GM18519 (cell line): ENCODE data around the gene CITED2.
A peak's percentile ranks its signal among the peaks of the same experiment; 100 is the strongest.
"Not testable (repeated sequence)": the region's sequence is repeated elsewhere in the genome, so short reads cannot be mapped to it uniquely, and the experiment has no call there.

Experiments used
- ATAC-seq: cut with Tn5 transposase; IDR thresholded peaks from one replicate; pipeline ENCODE4 v1.9.1; 2021; ENCODE audit warnings: mild to moderate bottlenecking, moderate library complexity; ENCODE audit not compliant: unreplicated experiment, low FRiP score

CITED2 gene

GRCh38 chr6:139374357-139375225 is at the start of gene CITED2:
TSS of gene CITED2 (minus strand) at chr6:139374648. CDS start at chr6:139373944, 704 bp downstream.
- ATAC-seq, result peak; percentile 64

- no peak for ATAC-seq
Observed at GRCh38 chr6:139423037-139423703, 48.7 kb upstream of the CITED2 start.

GRCh38 chr6:139422105-139423036 is 47.9 kb upstream of the CITED2 start:
- ATAC-seq, result no peak

- ATAC-seq, result no peak
Observed at GRCh38 chr6:139418481-139419132, 44.2 kb upstream of the CITED2 start.

- no peak for ATAC-seq
Observed at GRCh38 chr6:139416146-139416545, 41.7 kb upstream of the CITED2 start.

GRCh38 chr6:139415365-139415764 is 40.9 kb upstream of the CITED2 start:
- ATAC-seq, result no peak

- not testable (repeated sequence) for ATAC-seq
Observed at GRCh38 chr6:139412103-139412502, 37.7 kb upstream of the CITED2 start.

- no peak for ATAC-seq
Observed at GRCh38 chr6:139409026-139409425, 34.6 kb upstream of the CITED2 start.

- ATAC-seq, result no peak
Observed at GRCh38 chr6:139407718-139408222, 33.3 kb upstream of the CITED2 start.

GRCh38 chr6:139406577-139407343 is 32.3 kb upstream of the CITED2 start:
- no peak for ATAC-seq

GRCh38 chr6:139402876-139403386 is 28.5 kb upstream of the CITED2 start:
- ATAC-seq, result no peak

- no peak for ATAC-seq
Observed at GRCh38 chr6:139398658-139399057, 24.2 kb upstream of the CITED2 start.

GRCh38 chr6:139395891-139396301 is 21.4 kb upstream of the CITED2 start:
- no peak for ATAC-seq

GRCh38 chr6:139395371-139395770 is 20.9 kb upstream of the CITED2 start:
- no peak for ATAC-seq

GRCh38 chr6:139394027-139394649 is 19.7 kb upstream of the CITED2 start:
- ATAC-seq, result no peak

- peak; percentile 100 for ATAC-seq
Observed at GRCh38 chr6:139392794-139393193, 18.3 kb upstream of the CITED2 start.

GRCh38 chr6:139391709-139392108 is 17.3 kb upstream of the CITED2 start:
- ATAC-seq, result no peak

GRCh38 chr6:139390447-139390846 is 16.0 kb upstream of the CITED2 start:
- no peak for ATAC-seq

- ATAC-seq, result no peak
Observed at GRCh38 chr6:139388384-139388783, 13.9 kb upstream of the CITED2 start.
